ENCODE measurements around the gene MYCL. TPM values are rescaled to one million over a fixed set of nuclear protein-coding genes. Genes with fewer than 3 reads are reported as not detected.

The MYCL gene
- 1.3 and 2.1 TPM in 2 replicates for total RNA-seq

GRCh38 chr1:39901714-39902459 is at the start of gene MYCL:
Gene MYCL, minus strand, starts transcription at chr1:39901917. Its CDS starts 483 bp downstream, at chr1:39901434.

Other genes starting within 250 kb of the MYCL start
- gene NT5C1A, start 229.8 kb downstream of the MYCL start, total RNA-seq: not detected in 2 replicates
- gene HPCAL4, start 210.5 kb downstream of the MYCL start, total RNA-seq: not detected in 2 replicates
- 31.0 and 36.8 TPM in 2 replicates for gene PPIE, start 163.0 kb downstream of the MYCL start, total RNA-seq
- gene OXCT2, start 130.6 kb downstream of the MYCL start, total RNA-seq: 0.30 and 1.2 TPM in 2 replicates
- gene BMP8B, start 113.1 kb downstream of the MYCL start, total RNA-seq: not detected in 2 replicates
- gene TRIT1, start 18.4 kb downstream of the MYCL start, total RNA-seq: 27.3 and 40.2 TPM in 2 replicates
- 13.4 and 17.9 TPM in 2 replicates for gene MFSD2A, start 53.2 kb upstream of the MYCL start, total RNA-seq
- gene CAP1, start 138.8 kb upstream of the MYCL start, total RNA-seq: 509 and 828 TPM in 2 replicates
- 38.0 and 54.5 TPM in 2 replicates for gene PPT1, start 195.3 kb upstream of the MYCL start, total RNA-seq

Measured in smooth muscle cell of the umbilical artery (primary cell).